Mammary epithelial cell (primary cell): ENCODE data around the gene SESTD1.

Source experiments
- EZH2 ChIP-seq: IDR thresholded peaks from 2 replicates; pipeline ENCODE4 v1.6.1; 2012; ENCODE audit warnings: low read length, inconsistent platforms, borderline replicate concordance
- TF ChIP-seq, protein P1 (sequence below), 2 donors: IDR thresholded peaks in 1 of 2; conservative IDR thresholded peaks in 1 of 2; 2 replicates each; pipeline ENCODE4 v1.5.1; 2011 to 2012; ENCODE audit warnings: inconsistent platforms in 2 of 2, low read length in 2 of 2, mild to moderate bottlenecking in 2 of 2, control low read depth in 1 of 2, low read depth in 1 of 2; ENCODE audit not compliant: insufficient read depth in 1 of 2; ENCODE audit errors: extremely low read depth in 1 of 2

DNA sequence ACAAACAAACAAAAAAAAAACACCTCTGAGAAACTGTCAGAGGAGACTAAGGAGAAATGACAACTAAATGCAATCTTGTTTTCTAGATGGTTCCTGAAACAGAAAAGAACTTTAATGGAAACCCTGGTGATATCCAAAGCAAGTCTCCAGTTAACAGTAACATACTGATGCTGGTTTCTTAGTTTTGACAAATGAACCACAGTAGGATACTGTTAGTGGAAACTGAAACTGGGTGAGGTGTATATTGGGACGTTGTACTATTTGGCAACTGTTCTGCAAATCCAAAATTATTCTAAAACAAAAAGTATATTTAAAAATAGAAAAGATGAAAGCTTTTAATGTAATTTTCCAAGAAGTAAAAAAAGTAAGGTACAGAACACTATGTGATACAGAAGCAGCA, 11.4 kb downstream of the SESTD1 start:
- TF ChIP-seq, protein P1, sequence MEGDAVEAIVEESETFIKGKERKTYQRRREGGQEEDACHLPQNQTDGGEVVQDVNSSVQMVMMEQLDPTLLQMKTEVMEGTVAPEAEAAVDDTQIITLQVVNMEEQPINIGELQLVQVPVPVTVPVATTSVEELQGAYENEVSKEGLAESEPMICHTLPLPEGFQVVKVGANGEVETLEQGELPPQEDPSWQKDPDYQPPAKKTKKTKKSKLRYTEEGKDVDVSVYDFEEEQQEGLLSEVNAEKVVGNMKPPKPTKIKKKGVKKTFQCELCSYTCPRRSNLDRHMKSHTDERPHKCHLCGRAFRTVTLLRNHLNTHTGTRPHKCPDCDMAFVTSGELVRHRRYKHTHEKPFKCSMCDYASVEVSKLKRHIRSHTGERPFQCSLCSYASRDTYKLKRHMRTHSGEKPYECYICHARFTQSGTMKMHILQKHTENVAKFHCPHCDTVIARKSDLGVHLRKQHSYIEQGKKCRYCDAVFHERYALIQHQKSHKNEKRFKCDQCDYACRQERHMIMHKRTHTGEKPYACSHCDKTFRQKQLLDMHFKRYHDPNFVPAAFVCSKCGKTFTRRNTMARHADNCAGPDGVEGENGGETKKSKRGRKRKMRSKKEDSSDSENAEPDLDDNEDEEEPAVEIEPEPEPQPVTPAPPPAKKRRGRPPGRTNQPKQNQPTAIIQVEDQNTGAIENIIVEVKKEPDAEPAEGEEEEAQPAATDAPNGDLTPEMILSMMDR (conservative IDR thresholded peaks at IDR 0.05 in 1 of 2, IDR thresholded peaks at IDR 0.05 in 1 of 2; ENCODE audit: extremely low read depth in 1 of 2, insufficient read depth in 1 of 2, low read depth in 1 of 2, low read length in 2 of 2) = no peak
- no peak for TF ChIP-seq EZH2
